Kidney epithelial cell (primary cell): Measurements from ENCODE around the gene CASD1. TPM values are rescaled to one million over a fixed set of nuclear protein-coding genes. Genes with fewer than 3 reads are reported as not detected.

Source experiments
- DNase-seq: peaks from one replicate; pipeline ENCODE4 v3.0.0-alpha.2; 2010; ENCODE audit warnings: low read depth
- H3K27me3 ChIP-seq: 2 replicates; pipeline ENCODE4 v1.6.0; 2011; ENCODE audit warnings: low read length; ENCODE audit not compliant: control insufficient read depth, insufficient read depth
- H3K36me3 ChIP-seq: 2 replicates; pipeline ENCODE4 v1.5.1; 2011; ENCODE audit warnings: low read length; ENCODE audit not compliant: control insufficient read depth, insufficient read depth
- H3K4me3 ChIP-seq: 2 replicates; pipeline ENCODE4 v1.5.1; 2011; ENCODE audit warnings: low read depth, mild to moderate bottlenecking, control low read depth, low read length
- total RNA-seq: library from RNA; depleted of rRNA; stranded (reverse); fragments of >200 nt; gene quantifications from 2 replicates; pipeline ENCODE4 v1.2.3, GENCODE V29; 2015
- TF ChIP-seq, protein P1 (sequence below): IDR thresholded peaks from 2 replicates; pipeline ENCODE4 v1.5.1; 2011; ENCODE audit warnings: mild to moderate bottlenecking, moderate library complexity, low read length, control low read depth, inconsistent platforms; ENCODE audit not compliant: insufficient read depth, poor library complexity, severe bottlenecking

Gene CASD1
- total RNA-seq, 1 donor from 2014 or later: 15.8 TPM

DNA sequence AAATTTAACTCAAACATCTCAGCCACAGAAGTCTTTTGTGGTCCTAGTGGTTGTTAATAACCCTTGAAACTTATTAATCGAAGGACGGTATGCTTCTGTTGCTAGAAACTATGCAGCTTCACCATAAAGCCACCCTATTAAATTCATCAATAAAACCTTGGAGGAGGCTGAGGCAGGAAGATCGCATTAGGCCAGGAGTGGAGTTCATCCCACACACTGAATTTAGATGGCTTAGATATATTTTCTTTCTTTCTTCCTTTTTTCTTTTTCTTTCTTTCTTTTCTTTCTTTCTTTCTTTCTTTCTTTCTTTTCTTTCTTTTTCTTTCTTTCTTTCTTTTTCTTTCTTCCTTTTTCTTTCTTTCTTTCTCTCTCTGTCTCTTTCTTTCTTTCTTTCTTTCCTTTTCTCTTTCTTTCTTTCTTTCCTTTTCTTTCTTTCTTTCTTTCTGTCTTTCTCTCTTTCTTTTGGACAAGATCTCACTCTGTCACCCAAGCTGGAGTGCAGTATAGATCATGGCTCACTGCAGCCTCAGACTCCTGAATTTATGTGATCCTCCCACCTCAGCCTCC is 30.9 kb upstream of the CASD1 start:
- no peak for DNase-seq
- TF ChIP-seq, protein P1, sequence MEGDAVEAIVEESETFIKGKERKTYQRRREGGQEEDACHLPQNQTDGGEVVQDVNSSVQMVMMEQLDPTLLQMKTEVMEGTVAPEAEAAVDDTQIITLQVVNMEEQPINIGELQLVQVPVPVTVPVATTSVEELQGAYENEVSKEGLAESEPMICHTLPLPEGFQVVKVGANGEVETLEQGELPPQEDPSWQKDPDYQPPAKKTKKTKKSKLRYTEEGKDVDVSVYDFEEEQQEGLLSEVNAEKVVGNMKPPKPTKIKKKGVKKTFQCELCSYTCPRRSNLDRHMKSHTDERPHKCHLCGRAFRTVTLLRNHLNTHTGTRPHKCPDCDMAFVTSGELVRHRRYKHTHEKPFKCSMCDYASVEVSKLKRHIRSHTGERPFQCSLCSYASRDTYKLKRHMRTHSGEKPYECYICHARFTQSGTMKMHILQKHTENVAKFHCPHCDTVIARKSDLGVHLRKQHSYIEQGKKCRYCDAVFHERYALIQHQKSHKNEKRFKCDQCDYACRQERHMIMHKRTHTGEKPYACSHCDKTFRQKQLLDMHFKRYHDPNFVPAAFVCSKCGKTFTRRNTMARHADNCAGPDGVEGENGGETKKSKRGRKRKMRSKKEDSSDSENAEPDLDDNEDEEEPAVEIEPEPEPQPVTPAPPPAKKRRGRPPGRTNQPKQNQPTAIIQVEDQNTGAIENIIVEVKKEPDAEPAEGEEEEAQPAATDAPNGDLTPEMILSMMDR: no peak

DNA sequence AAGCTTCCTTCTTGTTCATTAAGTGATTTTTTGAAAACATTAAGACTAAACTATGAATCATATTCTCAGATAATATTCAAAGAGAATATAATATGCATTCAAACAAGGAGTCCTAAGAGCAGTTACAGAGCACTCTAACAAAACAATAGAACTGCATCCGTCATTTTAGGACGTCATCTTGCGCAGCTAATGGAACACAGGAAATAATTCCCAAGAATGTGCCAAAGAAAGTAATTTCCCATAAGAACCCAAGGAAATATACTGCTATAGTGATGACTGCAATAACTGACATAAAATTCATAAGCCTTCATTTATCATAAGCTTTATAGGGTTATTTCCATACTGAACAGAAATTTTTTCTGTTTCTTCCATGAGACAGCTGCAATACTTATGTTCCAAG is 28.3 kb upstream of the CASD1 start:
- TF ChIP-seq, protein P1: no peak
- DNase-seq: no peak

More for the DNA sequence above, 30.9 kb upstream of the CASD1 start:
- no peaks in the 10 kb centered on the region for H3K27me3 ChIP-seq
- no peak overlapping the region for H3K4me3 ChIP-seq
- H3K36me3 ChIP-seq: no peaks in the 10 kb centered on the region

DNA sequence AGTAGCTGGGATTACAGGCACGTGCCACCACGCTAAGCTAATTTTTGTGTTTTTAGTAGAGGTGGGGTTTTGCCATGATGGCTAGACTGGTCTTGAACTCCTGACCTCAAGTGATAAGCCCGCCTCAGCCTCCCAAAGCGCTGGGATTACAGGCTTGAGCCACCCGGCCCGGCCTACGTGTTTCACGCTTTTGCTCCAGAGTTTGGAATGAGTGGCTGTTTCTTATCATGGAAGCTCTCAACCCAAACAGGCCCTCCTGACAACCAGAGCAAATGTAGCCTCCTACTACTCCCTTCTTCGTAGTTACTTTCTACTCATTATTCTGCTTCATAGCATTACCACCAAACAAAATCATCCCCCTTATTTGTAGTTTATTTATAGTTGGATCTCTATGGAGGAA is 26.8 kb upstream of the CASD1 start:
- H3K36me3 ChIP-seq: no peaks in the 10 kb centered on the region
- no peak overlapping the region for H3K4me3 ChIP-seq
- no peaks in the 10 kb centered on the region for H3K27me3 ChIP-seq
- TF ChIP-seq, protein P1: no peak
- no peak for DNase-seq

More for the DNA sequence above, 28.3 kb upstream of the CASD1 start:
- Histone ChIP-seq H3K4me3 (no peak overlapping the region), H3K27me3 (no peaks in the 10 kb centered on the region), H3K36me3 (no peaks in the 10 kb centered on the region)

DNA sequence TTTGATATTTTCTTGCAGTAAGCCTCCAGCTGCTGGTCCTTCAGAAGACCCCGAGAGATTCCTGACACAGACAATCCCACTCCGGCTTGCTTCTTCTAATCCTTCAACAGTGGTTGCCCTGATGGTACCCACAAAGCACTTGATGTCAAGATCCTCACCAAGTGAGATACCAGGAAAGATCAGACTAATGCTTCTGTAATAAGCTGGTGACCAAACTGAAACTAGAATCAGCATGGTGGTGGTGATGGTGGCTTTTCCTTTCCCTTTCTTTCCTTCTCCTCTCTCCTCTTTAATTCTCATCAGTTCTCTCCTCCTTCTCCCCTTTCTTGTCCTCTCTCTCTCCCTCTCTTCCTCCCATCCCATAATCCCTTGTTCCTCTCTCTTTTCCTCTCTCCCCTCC is 25.8 kb upstream of the CASD1 start:
- TF ChIP-seq, protein P1: no peak
- Histone ChIP-seq H3K4me3 (no peak overlapping the region), H3K36me3 (no peaks in the 10 kb centered on the region), H3K27me3 (no peaks in the 10 kb centered on the region)
- DNase-seq: no peak

DNA sequence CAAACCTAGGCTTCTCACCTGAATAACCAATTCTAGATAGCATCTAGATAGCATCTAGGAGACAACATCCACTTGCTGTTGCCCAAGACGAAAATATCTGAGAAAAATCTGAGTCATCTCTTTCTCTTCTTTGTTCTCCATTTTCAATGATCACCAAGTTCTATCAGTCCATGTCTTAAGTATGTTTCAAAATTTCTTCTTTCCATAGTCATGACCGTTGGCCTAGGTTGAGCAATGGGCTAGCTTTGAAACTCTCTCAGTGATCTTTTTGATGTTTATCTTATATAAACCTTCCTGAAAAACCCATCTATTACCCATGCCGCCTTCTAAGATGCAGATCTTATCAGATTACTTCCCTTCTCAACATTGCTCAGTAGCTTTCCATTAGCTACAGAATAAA is 23.4 kb upstream of the CASD1 start:
- Histone ChIP-seq H3K27me3 (no peaks in the 10 kb centered on the region), H3K36me3 (no peaks in the 10 kb centered on the region), H3K4me3 (no peak overlapping the region)
- TF ChIP-seq, protein P1: no peak
- no peak for DNase-seq

DNA sequence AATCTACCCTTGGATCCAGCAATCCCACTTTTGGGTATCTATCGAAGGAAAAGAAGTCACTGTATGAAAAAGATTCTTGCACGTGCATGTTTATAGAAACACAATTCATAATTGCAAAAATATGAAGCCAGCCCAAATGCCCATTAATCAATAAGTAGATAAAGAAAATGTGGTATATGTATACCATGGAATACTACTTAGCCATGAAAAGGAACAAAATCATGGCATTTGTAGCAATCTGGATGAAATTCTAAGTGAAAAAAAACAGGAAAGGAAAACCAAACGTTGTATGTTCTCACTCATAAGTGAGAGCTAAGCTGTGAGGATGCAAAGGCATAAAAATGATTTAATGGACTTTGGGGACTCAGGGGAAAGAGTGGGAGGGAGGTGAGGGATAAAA is 18.2 kb upstream of the CASD1 start:
- Histone ChIP-seq H3K36me3 (no peaks in the 10 kb centered on the region), H3K4me3 (no peak overlapping the region), H3K27me3 (no peaks in the 10 kb centered on the region)
- TF ChIP-seq, protein P1: no peak
- no peak for DNase-seq
